Middle frontal gyrus (tissue), 1 donor: ENCODE results near the gene PHF11.

Experiments
- DNase-seq: peaks from one replicate; pipeline ENCODE4 v3.0.0-alpha.2; 2015; ENCODE audit warnings: low spot score; ENCODE audit errors: extremely low spot score

The PHF11 gene

DNA sequence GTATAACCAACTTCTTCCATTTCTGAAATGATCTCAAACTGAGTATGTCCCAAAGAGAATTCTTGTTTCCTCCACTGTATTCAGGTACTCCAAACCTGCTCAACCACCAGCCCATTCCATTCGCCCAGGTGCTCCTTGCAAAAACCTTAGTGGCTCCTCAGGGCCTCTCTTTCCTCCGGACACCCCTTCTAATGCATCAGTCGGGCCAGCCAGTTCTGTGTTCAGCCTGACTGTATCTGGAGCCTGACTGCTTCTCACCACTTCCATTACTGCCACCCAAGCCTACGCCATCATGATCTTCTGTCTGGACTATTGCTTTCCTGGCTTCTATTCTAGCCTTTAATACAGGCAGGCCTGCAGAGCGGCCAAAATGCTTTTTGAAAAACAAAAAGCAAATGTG is 1.5 kb downstream of the PHF11 start:
- DNase-seq: no peak

DNA sequence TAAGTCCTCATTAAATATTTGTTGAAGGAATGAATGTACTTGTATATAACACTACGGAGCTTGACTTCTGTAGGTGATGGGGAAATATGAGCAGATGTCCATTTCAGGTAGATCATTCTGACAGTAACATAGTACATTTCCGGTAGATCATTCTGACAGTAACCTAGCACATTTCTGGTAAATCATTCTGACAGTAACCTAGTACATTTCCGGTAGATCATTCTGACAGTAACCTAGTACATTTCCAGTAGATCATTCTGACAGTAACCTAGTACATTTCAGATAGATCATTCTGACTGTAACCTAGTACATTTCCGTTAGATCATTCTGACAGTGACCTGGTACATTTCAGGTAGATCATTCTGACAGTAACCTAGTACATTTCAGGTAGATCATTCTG is 2.5 kb downstream of the PHF11 start:
- DNase-seq: no peak

DNA sequence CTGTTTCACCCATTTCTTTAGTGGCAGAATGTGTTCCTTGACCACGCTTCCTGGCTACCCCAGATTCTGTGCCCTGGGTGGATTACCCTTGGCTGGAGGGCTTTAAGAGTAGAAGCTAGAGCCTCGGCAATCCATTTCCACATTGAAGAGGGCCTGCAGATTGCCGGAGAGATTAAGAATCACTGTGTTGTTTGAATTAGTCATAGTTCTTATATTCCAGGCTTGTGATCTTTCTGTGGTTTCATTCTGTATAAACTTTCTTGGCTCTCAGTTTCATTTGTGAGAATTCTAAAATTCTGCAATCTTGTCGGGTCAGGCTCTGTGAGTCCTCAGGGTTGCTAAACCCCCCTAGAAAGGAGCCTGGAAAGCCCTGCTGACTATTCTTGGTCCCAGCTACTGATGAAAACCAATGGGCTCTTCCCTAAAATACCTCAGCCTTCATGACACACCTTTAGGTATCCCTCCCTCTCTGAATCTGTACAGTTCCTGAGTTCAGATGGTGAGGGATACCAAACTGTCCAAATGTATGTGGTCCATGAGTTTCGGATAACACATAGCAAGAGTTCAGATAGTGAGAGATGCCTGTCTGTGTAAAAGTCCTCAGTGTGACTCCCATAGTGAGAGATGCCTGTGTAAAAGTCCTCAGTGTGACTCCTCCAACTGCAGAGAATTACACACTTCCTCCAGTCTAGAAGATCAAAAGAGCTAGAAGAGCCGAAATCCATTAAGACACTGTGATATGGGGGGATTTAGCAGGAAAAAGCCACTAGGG is 4.3 kb downstream of the PHF11 start:
- no peak for DNase-seq

GRCh38 chr13:49502954-49503353 is 7.2 kb downstream of the PHF11 start:
- no peak for DNase-seq

- DNase-seq: no peak
Measured at GRCh38 chr13:49503951-49504350, 8.2 kb downstream of the PHF11 start.

DNA sequence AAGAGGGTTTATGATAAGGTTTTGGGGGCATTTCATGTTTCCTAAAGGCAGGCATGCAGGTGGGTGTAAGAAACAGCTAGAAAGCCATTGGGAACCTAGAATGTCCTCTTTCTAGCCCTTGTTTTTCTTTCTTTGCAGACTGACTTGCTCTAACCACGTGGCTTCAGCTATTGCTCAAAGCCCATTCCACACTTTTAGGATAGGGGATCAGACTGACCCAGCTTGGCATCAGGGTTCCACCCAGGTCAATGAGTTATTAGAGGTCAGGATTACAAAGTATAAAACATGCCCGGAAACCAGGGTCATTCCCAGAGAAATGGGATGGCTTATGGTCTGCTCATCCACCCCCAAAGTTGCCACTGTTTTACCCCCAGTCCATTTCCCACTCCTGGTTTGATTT is 16.8 kb downstream of the PHF11 start:
- DNase-seq: no peak

GRCh38 chr13:49516467-49516866 is 20.7 kb downstream of the PHF11 start:
- no peak for DNase-seq

DNA sequence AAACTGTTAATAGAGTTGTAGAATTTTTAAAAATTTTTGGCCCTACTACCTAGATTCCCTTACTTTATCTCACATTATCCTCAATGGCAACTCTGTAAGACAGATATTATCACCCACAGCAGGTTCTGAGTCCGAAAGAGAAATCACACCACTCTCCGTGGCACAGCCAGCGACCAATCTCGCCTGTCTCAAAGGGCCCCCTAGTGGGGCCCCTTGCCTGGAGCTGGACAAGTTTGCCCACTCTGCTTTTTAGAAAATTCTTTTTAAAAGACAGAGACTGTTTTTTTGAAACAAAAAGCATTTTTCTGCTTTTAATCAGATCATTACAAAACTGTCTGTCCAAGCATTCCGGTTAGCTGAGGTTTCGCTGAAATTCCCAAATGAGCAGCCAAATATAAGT is 21.7 kb downstream of the PHF11 start:
- no peak for DNase-seq

DNA sequence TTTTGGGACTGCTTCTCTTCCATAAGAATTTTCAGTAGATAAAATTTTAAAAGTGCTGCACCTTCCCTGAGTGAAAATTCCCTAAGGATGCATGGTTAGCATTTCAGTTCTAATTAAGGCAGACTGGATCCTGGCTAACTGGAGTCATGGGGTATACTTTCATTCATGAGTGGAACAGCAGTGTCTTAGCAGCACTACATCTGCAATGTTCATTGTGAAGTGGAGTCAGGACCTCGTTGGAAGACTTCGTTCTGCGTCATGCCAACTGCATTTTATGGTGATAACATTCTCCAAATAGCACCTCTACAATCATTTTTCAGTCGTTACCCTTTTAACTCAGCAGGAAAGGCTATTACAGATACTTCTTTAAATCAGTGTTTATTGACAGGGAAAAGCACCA is 25.5 kb downstream of the PHF11 start:
- no peak for DNase-seq

DNA sequence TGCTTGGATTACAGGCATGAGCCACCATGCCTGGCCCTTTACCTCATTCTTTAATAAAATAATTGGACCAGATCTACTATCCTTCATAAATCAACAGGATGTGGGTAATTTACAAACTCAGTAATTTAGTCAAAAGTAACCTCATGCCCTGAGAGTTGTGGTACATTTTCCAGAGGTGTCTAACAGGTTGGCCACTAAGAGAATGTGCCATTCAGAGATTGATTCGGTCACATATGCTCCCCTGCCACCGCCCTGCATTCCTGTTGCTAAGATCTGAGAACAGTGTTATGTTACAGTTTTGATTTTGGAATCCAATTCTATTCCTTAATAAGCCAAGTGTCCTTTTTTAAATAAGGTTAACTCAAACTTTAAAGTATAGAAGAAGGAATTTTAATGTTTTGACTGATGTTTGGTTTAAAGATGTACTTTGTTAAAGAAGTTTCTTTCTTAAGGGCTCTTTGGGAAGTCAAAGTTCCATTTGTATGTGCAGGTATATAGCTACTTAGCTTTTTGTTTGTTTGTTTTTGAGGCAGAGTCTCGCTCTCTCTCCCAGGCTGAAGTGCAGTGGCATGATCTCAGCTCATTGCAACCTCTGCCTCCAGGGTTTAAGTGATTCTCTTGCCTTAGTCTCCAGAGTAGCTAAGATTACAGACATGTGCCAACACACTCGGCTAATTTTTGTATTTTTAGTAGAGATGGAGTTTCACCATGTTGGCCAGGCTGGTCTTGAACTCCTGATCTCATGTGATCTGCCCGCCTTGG is 29.2 kb downstream of the PHF11 start:
- DNase-seq: no peak

GRCh38 chr13:49527123-49527522 is 31.4 kb downstream of the PHF11 start:
- DNase-seq: no peak

DNA sequence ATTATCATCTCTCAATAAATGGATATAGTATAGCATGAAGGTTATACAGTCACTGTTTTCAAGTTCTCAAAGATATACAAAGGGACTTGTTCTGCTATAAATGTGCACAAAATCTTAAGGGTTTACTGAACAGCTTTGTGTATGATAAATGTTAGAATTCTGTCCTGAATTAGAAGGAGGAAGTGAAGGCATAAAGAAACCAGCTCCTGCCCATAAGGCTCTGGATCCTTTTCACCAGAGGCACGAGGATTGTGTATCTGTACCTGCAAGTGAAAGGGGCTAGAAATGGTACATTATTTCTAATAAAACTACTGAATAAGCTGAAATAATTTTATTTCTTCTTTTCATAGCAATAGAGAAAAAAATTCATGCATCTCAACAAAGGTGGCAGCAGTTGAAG is 32.4 kb downstream of the PHF11 start:
- no peak for DNase-seq

- no peak for DNase-seq
Measured at GRCh38 chr13:49530457-49530856, 34.7 kb downstream of the PHF11 start.

DNA sequence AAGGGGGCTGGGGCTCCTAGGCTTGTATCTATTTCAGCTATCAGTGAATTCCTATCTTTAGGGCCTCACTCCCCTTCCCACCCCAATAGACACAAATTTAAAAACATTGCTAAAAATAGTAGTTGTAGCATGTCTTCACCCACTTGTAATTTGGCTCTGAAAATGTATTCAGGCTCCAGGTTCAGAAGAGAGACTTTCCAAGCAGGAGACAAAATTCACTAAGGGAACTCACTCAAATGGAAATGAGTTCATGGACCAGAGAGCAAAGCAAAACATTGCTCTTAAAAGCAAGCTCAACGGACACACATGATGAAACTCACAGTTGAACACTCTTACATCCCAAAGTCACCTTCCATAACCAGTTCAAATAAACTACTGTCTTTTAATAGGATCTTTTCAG is 36.8 kb downstream of the PHF11 start:
- no peak for DNase-seq

DNA sequence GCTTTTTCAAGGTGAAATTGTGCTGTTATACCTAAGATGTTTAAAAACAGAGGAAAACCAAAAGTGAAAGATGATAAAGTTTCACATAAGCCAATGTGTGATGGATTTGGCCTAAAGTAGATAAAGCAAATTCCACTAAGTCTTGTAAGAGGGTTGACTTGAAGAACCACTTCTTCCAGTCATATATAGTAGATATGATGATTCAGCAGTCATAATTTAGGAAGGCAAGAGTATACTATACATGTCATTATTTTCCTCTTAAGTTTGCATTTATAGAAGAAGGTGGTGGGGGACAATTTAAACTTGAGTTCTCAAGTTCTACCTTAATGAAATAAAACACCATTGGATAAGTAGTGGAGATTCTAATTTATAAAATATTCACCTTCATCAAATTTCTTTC is 37.3 kb downstream of the PHF11 start:
- no peak for DNase-seq

- DNase-seq: no peak
Measured at GRCh38 chr13:49533591-49534269, 38.0 kb downstream of the PHF11 start.

- DNase-seq: no peak
Measured at GRCh38 chr13:49536144-49536873, 40.6 kb downstream of the PHF11 start.

- no peak for DNase-seq
Measured at GRCh38 chr13:49538404-49538803, 42.7 kb downstream of the PHF11 start.

DNA sequence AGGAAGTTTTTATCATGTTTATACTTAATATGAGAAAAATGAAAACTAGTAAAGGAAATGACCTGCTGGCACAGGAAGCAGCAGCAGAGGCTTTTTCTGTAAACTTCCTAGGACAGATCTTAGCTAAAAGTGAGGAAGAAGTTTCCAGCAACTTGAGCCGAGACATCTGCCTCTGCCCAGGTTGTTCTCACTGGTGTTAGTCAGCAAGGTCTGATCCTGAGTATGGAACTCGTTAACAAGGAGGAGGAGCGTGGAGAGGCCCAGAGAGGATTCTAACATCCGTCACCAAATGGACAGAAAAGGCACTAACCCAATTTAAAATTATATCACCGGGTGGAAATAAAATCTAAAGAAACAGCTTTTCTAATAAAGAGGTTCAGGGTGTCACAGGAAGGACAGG is 43.6 kb downstream of the PHF11 start:
- DNase-seq: no peak

DNA sequence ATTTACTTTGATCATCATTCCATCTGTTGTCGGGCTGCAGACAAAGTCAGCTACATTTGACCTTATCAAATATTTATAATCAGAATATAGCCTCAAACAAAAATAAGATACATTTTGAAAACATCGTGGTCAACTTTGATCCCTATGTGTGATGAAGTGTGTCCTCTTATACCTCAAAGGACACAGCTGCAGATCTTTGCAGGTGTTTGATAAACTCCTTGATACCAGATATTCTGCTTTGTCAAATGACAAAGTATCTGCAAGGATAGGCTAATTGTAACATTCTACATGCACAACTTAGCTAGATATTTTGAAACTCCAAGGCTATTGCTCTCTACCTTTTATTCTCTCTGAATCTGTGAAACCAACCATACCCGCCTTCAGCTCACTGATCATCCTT is 44.0 kb downstream of the PHF11 start:
- no peak for DNase-seq

- DNase-seq: no peak
Measured at GRCh38 chr13:49540552-49540951, 44.8 kb downstream of the PHF11 start.

DNA sequence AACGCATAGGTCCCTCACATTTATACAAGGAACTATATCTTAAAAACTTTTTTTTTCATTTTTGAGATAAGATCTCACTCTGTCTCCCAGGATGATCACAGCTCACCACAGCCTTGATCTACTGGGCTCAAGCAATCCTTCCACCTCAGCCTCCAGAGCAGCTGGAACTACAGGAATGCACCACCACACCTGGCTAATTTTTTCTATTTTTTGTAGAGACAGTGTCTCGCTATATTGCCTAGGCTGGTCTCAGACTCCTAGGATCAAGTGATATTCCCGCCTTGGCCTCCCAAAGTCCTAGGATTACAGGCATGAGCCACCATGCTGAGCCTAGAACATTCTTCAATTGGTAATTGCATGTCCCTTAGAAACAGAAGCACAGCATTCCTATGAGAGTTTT is 47.9 kb downstream of the PHF11 start:
- no peak for DNase-seq
